Neural progenitor cell (in vitro differentiated cells): ENCODE data around the gene ORMDL3. TPM values are rescaled to one million over a fixed set of nuclear protein-coding genes. Genes with fewer than 3 reads are reported as not detected.

Source experiments
- DNase-seq: peaks from one replicate; pipeline ENCODE4 v3.0.0-alpha.2; 2016; ENCODE audit warnings: low spot score
- H2AFZ ChIP-seq: fragments of 200-600 bp; sonication (generic); replicated peaks from 2 replicates; pipeline ENCODE4 v1.6.1; 2016; ENCODE audit warnings: antibody characterized with exemption
- H3F3A ChIP-seq: fragments of 200-600 bp; sonication (generic); 2 replicates; pipeline ENCODE4 v1.6.1; 2016; ENCODE audit warnings: antibody characterized with exemption, low read depth
- H3K27ac ChIP-seq: fragments of 200-600 bp; sonication (generic); 2 replicates; pipeline ENCODE4 v1.5.1; 2016; ENCODE audit warnings: mild to moderate bottlenecking
- H3K27me3 ChIP-seq: fragments of 200-600 bp; sonication (generic); 2 replicates; pipeline ENCODE4 v1.6.1; 2016; ENCODE audit warnings: mild to moderate bottlenecking, moderate library complexity
- H3K36me3 ChIP-seq: fragments of 200-600 bp; sonication (generic); 2 replicates; pipeline ENCODE4 v1.5.1; 2016
- H3K4me1 ChIP-seq: fragments of 200-600 bp; sonication (generic); 2 replicates; pipeline ENCODE4 v1.6.1; 2016; ENCODE audit warnings: mixed run types
- H3K4me2 ChIP-seq: fragments of 200-600 bp; sonication (generic); 2 replicates; pipeline ENCODE4 v1.6.1; 2016
- H3K4me3 ChIP-seq: fragments of 200-600 bp; sonication (generic); 2 replicates; pipeline ENCODE4 v1.5.1; 2016
- H3K79me2 ChIP-seq: fragments of 200-600 bp; sonication (generic); 2 replicates; pipeline ENCODE4 v1.6.1; 2016; ENCODE audit warnings: low read depth
- H3K9ac ChIP-seq: fragments of 200-600 bp; sonication (generic); 2 replicates; pipeline ENCODE4 v1.6.1; 2016
- H3K9me3 ChIP-seq: fragments of 200-600 bp; sonication (generic); 2 replicates; pipeline ENCODE4 v1.5.1; 2016; ENCODE audit warnings: low read depth
- H4K20me1 ChIP-seq: fragments of 200-600 bp; sonication (generic); 2 replicates; pipeline ENCODE4 v1.6.1; 2016; ENCODE audit warnings: low read depth
- H3K27ac Mint-ChIP-seq: 3 replicates; pipeline ENCODE4 v1.8.0; 2021; ENCODE audit warnings: mixed read lengths
- H3K27me3 Mint-ChIP-seq: 2 replicates; pipeline ENCODE4 v1.8.0; 2022; ENCODE audit warnings: low read depth, mild to moderate bottlenecking, inconsistent platforms, moderate library complexity, mixed read lengths; ENCODE audit not compliant: insufficient read depth
- H3K36me3 Mint-ChIP-seq: 3 replicates; pipeline ENCODE4 v1.8.0; 2021; ENCODE audit warnings: mixed read lengths
- H3K4me1 Mint-ChIP-seq: 3 replicates; pipeline ENCODE4 v1.8.0; 2021; ENCODE audit warnings: mixed read lengths
- H3K4me3 Mint-ChIP-seq: 3 replicates; pipeline ENCODE4 v1.8.0; 2021; ENCODE audit warnings: mild to moderate bottlenecking, moderate library complexity, mixed read lengths
- H3K9me3 Mint-ChIP-seq: 3 replicates; pipeline ENCODE4 v1.8.0; 2020; ENCODE audit warnings: mixed read lengths
- EZH2 ChIP-seq: fragments of 200-600 bp; sonication (generic); IDR thresholded peaks from 2 replicates; pipeline ENCODE4 v1.6.1; 2017; ENCODE audit warnings: antibody characterized with exemption, mild to moderate bottlenecking, moderate library complexity
- EZH2phosphoT487 ChIP-seq: fragments of 200-600 bp; sonication (generic); IDR thresholded peaks from 2 replicates; pipeline ENCODE4 v1.6.1; 2017; ENCODE audit warnings: antibody characterized with exemption
- total RNA-seq: library from RNA; depleted of rRNA; stranded (reverse); fragments of >200 nt; gene quantifications from 2 replicates; pipeline ENCODE4 v1.2.3, GENCODE V29; 2015; ENCODE audit warnings: low replicate concordance
- TF ChIP-seq, protein P1 (sequence below): fragments of 200-600 bp; sonication (generic); IDR thresholded peaks from 2 replicates; pipeline ENCODE4 v1.5.1; 2017; ENCODE audit warnings: antibody characterized with exemption, mild to moderate bottlenecking

The ORMDL3 gene
- total RNA-seq, 1 donor from 2014 or later = 29.3 TPM

DNA sequence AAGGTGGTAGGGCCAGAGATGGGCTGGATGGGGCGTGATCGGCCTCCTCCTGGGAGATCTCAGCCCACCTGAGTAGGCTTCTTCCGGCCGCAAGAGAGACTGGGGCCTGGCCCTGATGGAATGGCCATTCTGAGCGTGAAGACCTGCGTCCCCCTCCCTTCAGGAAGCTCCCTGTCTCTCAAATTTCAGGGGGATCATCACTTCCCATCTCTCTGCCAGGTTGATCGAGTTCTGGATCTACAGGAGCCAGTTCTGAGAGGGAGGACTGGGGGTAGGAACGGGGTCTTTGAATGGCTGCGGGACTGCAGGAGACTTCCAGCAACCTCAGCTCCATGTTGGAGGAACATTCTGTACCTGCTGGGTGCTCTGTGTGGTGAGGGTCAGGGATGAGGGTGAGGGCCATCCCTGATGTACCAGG, 26.1 kb upstream of the ORMDL3 start:
- H3K9me3 Mint-ChIP-seq = no peaks in the 10 kb centered on the region
- H3K27me3 Mint-ChIP-seq = no peaks in the 10 kb centered on the region
- Histone ChIP-seq H3K4me3 (peak overlapping the region; percentile 42), H3K9me3 (no peaks in the 10 kb centered on the region), H4K20me1 (no peaks in the 10 kb centered on the region), H3K4me1 (no peaks in the 10 kb centered on the region), H2AFZ (peak overlapping the region; percentile 4), H3K36me3 (no peaks in the 10 kb centered on the region), H3F3A (peaks cover 4% of the 10 kb centered on the region), H3K4me2 (peak overlapping the region; percentile 69), H3K27me3 (peaks cover 16% of the 10 kb centered on the region), H3K27ac (no peak overlapping the region), H3K79me2 (no peaks in the 10 kb centered on the region), H3K9ac (no peak overlapping the region)
- no peak for DNase-seq
- peak overlapping the region; percentile 81 for H3K4me3 Mint-ChIP-seq
- peak overlapping the region; percentile 60 for H3K27ac Mint-ChIP-seq
- peaks cover 12% of the 10 kb centered on the region for H3K4me1 Mint-ChIP-seq
- TF ChIP-seq, protein P1, sequence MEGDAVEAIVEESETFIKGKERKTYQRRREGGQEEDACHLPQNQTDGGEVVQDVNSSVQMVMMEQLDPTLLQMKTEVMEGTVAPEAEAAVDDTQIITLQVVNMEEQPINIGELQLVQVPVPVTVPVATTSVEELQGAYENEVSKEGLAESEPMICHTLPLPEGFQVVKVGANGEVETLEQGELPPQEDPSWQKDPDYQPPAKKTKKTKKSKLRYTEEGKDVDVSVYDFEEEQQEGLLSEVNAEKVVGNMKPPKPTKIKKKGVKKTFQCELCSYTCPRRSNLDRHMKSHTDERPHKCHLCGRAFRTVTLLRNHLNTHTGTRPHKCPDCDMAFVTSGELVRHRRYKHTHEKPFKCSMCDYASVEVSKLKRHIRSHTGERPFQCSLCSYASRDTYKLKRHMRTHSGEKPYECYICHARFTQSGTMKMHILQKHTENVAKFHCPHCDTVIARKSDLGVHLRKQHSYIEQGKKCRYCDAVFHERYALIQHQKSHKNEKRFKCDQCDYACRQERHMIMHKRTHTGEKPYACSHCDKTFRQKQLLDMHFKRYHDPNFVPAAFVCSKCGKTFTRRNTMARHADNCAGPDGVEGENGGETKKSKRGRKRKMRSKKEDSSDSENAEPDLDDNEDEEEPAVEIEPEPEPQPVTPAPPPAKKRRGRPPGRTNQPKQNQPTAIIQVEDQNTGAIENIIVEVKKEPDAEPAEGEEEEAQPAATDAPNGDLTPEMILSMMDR = no peak
- TF ChIP-seq EZH2phosphoT487 (no peak), EZH2 (no peak)
- no peaks in the 10 kb centered on the region for H3K36me3 Mint-ChIP-seq

DNA sequence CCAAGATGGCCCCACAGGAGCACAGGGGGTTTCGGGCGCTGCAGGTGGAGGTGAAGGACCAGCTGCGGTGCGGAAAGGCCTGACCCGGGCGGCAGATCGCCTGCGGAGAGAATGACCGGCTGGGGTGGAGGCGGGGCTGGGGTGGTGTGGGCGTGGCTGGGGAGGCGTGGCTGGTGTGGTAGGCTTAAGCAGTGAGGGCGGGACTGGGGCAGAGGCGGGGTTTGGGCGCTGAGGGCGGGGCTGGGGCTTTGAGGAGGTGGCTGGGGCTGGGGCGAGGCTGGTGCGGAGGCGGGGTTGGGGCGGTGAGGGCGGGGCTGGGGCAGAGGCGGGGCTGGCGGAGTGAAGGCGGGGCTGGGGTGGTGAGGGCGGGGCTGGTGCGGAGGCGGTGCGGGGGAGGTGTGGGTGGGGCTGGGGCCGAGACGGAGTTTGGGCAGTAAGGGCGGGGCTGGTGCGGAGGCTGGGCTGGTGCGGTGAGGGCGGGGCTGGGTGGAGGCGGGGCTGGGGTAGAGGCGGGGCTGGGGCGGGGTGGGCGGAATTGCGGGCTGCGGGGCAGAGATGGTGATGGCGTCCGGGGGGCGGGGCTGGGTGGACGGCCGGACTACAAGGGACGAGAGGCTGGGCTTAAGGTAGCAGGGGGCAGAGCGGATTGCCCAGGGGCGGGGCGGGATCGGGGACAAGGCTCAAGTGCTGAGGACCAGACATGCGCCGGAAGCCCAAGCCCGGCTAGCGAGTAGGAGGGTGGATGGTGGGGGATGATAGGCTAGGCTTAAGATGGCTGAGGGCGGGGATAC, 25.5 kb upstream of the ORMDL3 start:
- Histone ChIP-seq H4K20me1 (no peaks in the 10 kb centered on the region), H3K4me1 (no peaks in the 10 kb centered on the region), H3K9ac (no peak overlapping the region), H3K27me3 (peaks cover 16% of the 10 kb centered on the region), H3K79me2 (no peaks in the 10 kb centered on the region), H3F3A (peaks cover 4% of the 10 kb centered on the region), H3K27ac (no peak overlapping the region), H3K4me3 (peak overlapping the region; percentile 50), H3K4me2 (peak overlapping the region; percentile 81), H3K9me3 (no peaks in the 10 kb centered on the region), H3K36me3 (no peaks in the 10 kb centered on the region), H2AFZ (peak overlapping the region; percentile 78)
- Mint-ChIP-seq H3K27ac (peak overlapping the region; percentile 60), H3K4me1 (peaks cover 13% of the 10 kb centered on the region), H3K9me3 (no peaks in the 10 kb centered on the region), H3K36me3 (no peaks in the 10 kb centered on the region), H3K27me3 (no peaks in the 10 kb centered on the region), H3K4me3 (peak overlapping the region; percentile 81)
- DNase-seq = peak; percentile 99
- TF ChIP-seq EZH2phosphoT487 (no peak), EZH2 (no peak)
- TF ChIP-seq, protein P1 = no peak

DNA sequence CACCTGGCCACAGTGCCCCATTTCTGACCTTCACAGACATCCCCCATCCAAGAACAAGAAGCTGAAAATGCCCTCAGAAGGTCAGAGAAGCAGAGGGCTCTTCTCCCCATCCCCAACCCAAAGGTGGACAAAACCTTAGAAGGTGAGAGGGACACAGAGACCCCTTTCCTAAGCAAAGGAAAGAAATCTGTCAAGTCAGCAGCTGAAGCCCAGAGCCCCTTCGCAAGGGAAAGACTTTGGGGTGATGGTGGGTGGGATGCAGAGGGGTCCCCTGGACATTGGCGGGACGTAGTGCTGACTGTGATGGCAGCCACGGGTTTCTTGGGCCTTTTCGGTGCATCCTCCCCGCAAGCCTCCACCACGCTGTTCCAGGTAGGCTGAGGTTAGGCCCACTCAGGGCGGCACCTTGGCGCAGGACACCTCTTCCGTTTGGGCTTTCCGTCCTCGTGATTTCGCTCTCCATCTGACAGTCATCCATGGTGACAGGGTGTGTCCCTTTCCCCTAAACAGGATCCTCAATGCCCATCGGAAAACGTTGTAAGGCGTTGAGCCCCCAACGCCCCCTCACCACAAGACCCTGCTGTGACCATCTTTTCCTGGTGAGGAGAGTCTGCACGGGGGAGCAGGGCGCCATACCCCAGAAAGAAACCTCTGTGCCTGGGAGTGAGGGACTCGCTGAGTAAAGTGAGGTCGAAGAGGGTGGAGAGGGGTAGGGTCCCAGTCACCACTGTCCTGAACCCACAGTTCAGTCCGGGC, 24.7 kb upstream of the ORMDL3 start:
- Histone ChIP-seq H3K4me2 (peak overlapping the region; percentile 81), H3K9ac (no peak overlapping the region), H3K36me3 (no peaks in the 10 kb centered on the region), H3K4me3 (peak overlapping the region; percentile 50), H3K79me2 (no peaks in the 10 kb centered on the region), H3K4me1 (no peaks in the 10 kb centered on the region), H3F3A (peaks cover 4% of the 10 kb centered on the region), H3K27ac (no peak overlapping the region), H4K20me1 (no peaks in the 10 kb centered on the region), H2AFZ (peak overlapping the region; percentile 78), H3K27me3 (peaks cover 16% of the 10 kb centered on the region), H3K9me3 (no peaks in the 10 kb centered on the region)
- Mint-ChIP-seq H3K36me3 (no peaks in the 10 kb centered on the region), H3K9me3 (no peaks in the 10 kb centered on the region), H3K4me3 (peak overlapping the region; percentile 80), H3K27ac (no peak overlapping the region), H3K4me1 (peaks cover 19% of the 10 kb centered on the region), H3K27me3 (peaks cover 3% of the 10 kb centered on the region)
- TF ChIP-seq EZH2phosphoT487 = no peak
- no peak for TF ChIP-seq EZH2
- DNase-seq = no peak
